K562 (cell line): ENCODE results near the gene AKAP12.

Source experiments
- BCLAF1 ChIP-seq, 2 experiments: fragments of 450-650 bp in 1 of 2; IDR thresholded peaks; 2 replicates each; pipeline ENCODE4 v1.6.1; 2011 to 2017; ENCODE audit warnings: low read depth in 2 of 2, antibody characterized with exemption in 1 of 2, borderline replicate concordance in 1 of 2, low read length in 1 of 2, mild to moderate bottlenecking in 1 of 2, mixed read lengths in 1 of 2; ENCODE audit not compliant: control insufficient read depth in 1 of 2
- CREB1 ChIP-seq, 2 experiments: sonication (generic) in 1 of 2; formaldehyde crosslinking in 1 of 2; IDR thresholded peaks; 2 replicates each; pipeline versions ENCODE4 v1.6.1 to v1.8.0; 2012 to 2022; ENCODE audit warnings: inconsistent platforms in 1 of 2, mild to moderate bottlenecking in 1 of 2, missing genetic modification reagents in 1 of 2, moderate library complexity in 1 of 2
- E2F4 ChIP-seq: sonication (generic); formaldehyde crosslinking; IDR thresholded peaks from 2 replicates; pipeline ENCODE4 v1.8.0; 2022; ENCODE audit warnings: mild to moderate bottlenecking, low read depth, missing genetic modification reagents
- ELF2 ChIP-seq: fragments of 250-450 bp; sonication (Bioruptor Pico); IDR thresholded peaks from 2 replicates; pipeline ENCODE4 v1.5.0; 2021; ENCODE audit warnings: mild to moderate bottlenecking
- HCFC1 ChIP-seq: IDR thresholded peaks from 2 replicates; pipeline ENCODE4 v1.6.1; 2012; ENCODE audit warnings: low read depth, low read length, improper control_type of control experiment
- JUNB ChIP-seq: fragments of 450-650 bp; formaldehyde crosslinking; conservative IDR thresholded peaks from 2 replicates; pipeline ENCODE4 v1.4.0; 2020; ENCODE audit warnings: mild to moderate bottlenecking
- MAFK ChIP-seq: IDR thresholded peaks from 2 replicates; pipeline ENCODE4 v1.6.1; 2011; ENCODE audit warnings: low read length, improper control_type of control experiment
- MED1 ChIP-seq: sonication (generic); formaldehyde crosslinking; IDR thresholded peaks from 2 replicates; pipeline ENCODE4 v1.8.1; 2023; ENCODE audit warnings: missing genetic modification reagents, borderline replicate concordance
- MLX ChIP-seq, 2 experiments: fragments of 450-650 bp in 1 of 2; sonication (generic) in 1 of 2; formaldehyde crosslinking; conservative IDR thresholded peaks; 2 replicates each; pipeline versions ENCODE4 v1.4.0 to v1.8.1; 2020 to 2022; ENCODE audit warnings: mild to moderate bottlenecking in 1 of 2, missing genetic modification reagents in 1 of 2
- MTA2 ChIP-seq: fragments of 450-650 bp; IDR thresholded peaks from 2 replicates; pipeline ENCODE4 v1.6.1; 2016; ENCODE audit warnings: low read depth
- TAF7 ChIP-seq: fragments of 450-650 bp; IDR thresholded peaks from 2 replicates; pipeline ENCODE4 v1.6.1; 2016; ENCODE audit warnings: missing genetic modification characterization, missing compliant biosample characterization
- YY1 ChIP-seq, 3 experiments: IDR thresholded peaks; 2 replicates each; pipeline ENCODE4 v1.6.1; 2011; ENCODE audit warnings: low read length in 2 of 3, mild to moderate bottlenecking in 2 of 3, moderate library complexity in 2 of 3, borderline replicate concordance in 1 of 3, control low read depth in 1 of 3, low read depth in 1 of 3; ENCODE audit not compliant: insufficient read depth in 3 of 3, insufficient replicate concordance in 2 of 3, control insufficient read depth in 1 of 3, insufficient read length in 1 of 3; ENCODE audit errors: extremely low read depth in 1 of 3
- ZHX1 ChIP-seq: fragments of 150-350 bp; conservative IDR thresholded peaks from 2 replicates; pipeline ENCODE4 v1.6.1; 2014; ENCODE audit warnings: low read length

GRCh38 chr6:151340219-151340978 is 100.6 kb downstream of the AKAP12 start:
- TF ChIP-seq MLX (CRISPR knock-in tag; conservative IDR thresholded peaks at IDR 0.05) = no peak
- no peak for TF ChIP-seq ZHX1
- TF ChIP-seq MTA2 = no peak
- no peak for TF ChIP-seq JUNB (CRISPR knock-in tag)
- no peak for TF ChIP-seq ELF2 (CRISPR knock-in tag)
- TF ChIP-seq E2F4 (CRISPR knock-in tag) = no peak
- no peak for TF ChIP-seq CREB1 (IDR thresholded peaks at IDR 0.05)
- TF ChIP-seq CREB1 (CRISPR knock-in tag; IDR thresholded peaks at IDR 0.05) = no peak
- no peak for TF ChIP-seq BCLAF1 (IDR thresholded peaks at IDR 0.05; ENCODE audit: borderline replicate concordance in 1 of 2, control insufficient read depth in 1 of 2, low read depth in 2 of 2, low read length in 1 of 2)
- TF ChIP-seq MED1 (CRISPR knock-in tag) = no peak
- TF ChIP-seq YY1 (IDR thresholded peaks at IDR 0.05; ENCODE audit: borderline replicate concordance in 1 of 3, control insufficient read depth in 1 of 3, extremely low read depth in 1 of 3, insufficient read depth in 3 of 3, insufficient read length in 1 of 3, insufficient replicate concordance in 2 of 3, low read depth in 1 of 3, low read length in 2 of 3) = no peak
- no peak for TF ChIP-seq HCFC1
- no peak for TF ChIP-seq MAFK
- TF ChIP-seq TAF7 (tag) = no peak
